HEK293 (cell line): ENCODE measurements around the gene KIF21B.

Experiments used
- CTCF ChIA-PET: fragments of 350-600 bp; formaldehyde crosslinking; extraction: SDS; loops from one replicate; lab custom pipeline; 2021; ENCODE audit warnings: antibody characterized with exemption; lab: Yijun Ruan, JAX
- POLR2A ChIA-PET: fragments of 300-600 bp; formaldehyde crosslinking; extraction: SDS; loops from one replicate; lab custom pipeline; 2020; ENCODE audit warnings: antibody characterized with exemption, inconsistent platforms; lab: Yijun Ruan, JAX
- H3K27ac ChIP-seq: fragments of 200-500 bp; sonication (Bioruptor generic); 2 replicates; pipeline ENCODE4 v1.5.1; 2014; ENCODE audit warnings: low read depth, low read length, control low read depth, inconsistent platforms; ENCODE audit errors: extremely low read depth
- H3K36me3 ChIP-seq, 2 experiments: fragments of 200-500 bp in 1 of 2; sonication (Bioruptor generic) in 1 of 2; 1 replicate in 1 of 2; 2 replicates in 1 of 2; pipeline ENCODE4 v1.5.1; 2014 to 2017; ENCODE audit warnings: inconsistent platforms in 2 of 2, low read length in 2 of 2; ENCODE audit not compliant: control insufficient read depth in 2 of 2, insufficient read depth in 1 of 2
- H3K4me1 ChIP-seq: fragments of 200-500 bp; sonication (Bioruptor generic); 2 replicates; pipeline ENCODE4 v1.5.1; 2014; ENCODE audit warnings: mild to moderate bottlenecking, low read length, inconsistent platforms; ENCODE audit not compliant: control insufficient read depth, insufficient read depth
- H3K4me3 ChIP-seq: 2 replicates; pipeline ENCODE4 v1.5.1; 2011; ENCODE audit warnings: low read depth, mild to moderate bottlenecking, control low read depth, low read length, moderate library complexity
- H3K9me3 ChIP-seq: fragments of 200-500 bp; sonication (Bioruptor generic); 2 replicates; pipeline ENCODE4 v1.5.1; 2014; ENCODE audit warnings: low read depth, low read length, inconsistent platforms; ENCODE audit not compliant: control insufficient read depth, insufficient read depth
- ATF2 ChIP-seq: fragments of 450-650 bp; formaldehyde crosslinking; IDR thresholded peaks from 2 replicates; pipeline ENCODE4 v1.5.1; 2016; ENCODE audit warnings: missing biosample characterization, missing genetic modification characterization, low read depth
- EGR2 ChIP-seq: fragments of 450-650 bp; formaldehyde crosslinking; IDR thresholded peaks from 2 replicates; pipeline ENCODE4 v1.5.1; 2016; ENCODE audit warnings: low read depth, missing biosample characterization, missing genetic modification characterization
- KLF8 ChIP-seq: fragments of 450-650 bp; formaldehyde crosslinking; IDR thresholded peaks from 2 replicates; pipeline ENCODE4 v1.5.1; 2016; ENCODE audit warnings: missing biosample characterization, missing genetic modification characterization
- MZF1 ChIP-seq: fragments of 450-650 bp; formaldehyde crosslinking; IDR thresholded peaks from 2 replicates; pipeline ENCODE4 v1.5.1; 2017; ENCODE audit warnings: missing biosample characterization, missing genetic modification characterization, borderline replicate concordance
- SALL2 ChIP-seq: fragments of 450-650 bp; formaldehyde crosslinking; IDR thresholded peaks from 2 replicates; pipeline ENCODE4 v1.5.0; 2017; ENCODE audit warnings: missing biosample characterization, mild to moderate bottlenecking, missing genetic modification characterization, borderline replicate concordance
- SCRT1 ChIP-seq: fragments of 450-650 bp; formaldehyde crosslinking; IDR thresholded peaks from 2 replicates; pipeline ENCODE4 v1.5.1; 2016; ENCODE audit warnings: missing biosample characterization, missing genetic modification characterization, borderline replicate concordance
- TCF7L2 ChIP-seq: IDR thresholded peaks from 2 replicates; pipeline ENCODE4 v1.6.1; 2011; ENCODE audit warnings: low read depth, mild to moderate bottlenecking, inconsistent platforms, low read length, moderate library complexity, borderline replicate concordance
- ZFHX2 ChIP-seq: fragments of 450-650 bp; formaldehyde crosslinking; conservative IDR thresholded peaks from 2 replicates; pipeline ENCODE4 v1.5.1; 2016; ENCODE audit warnings: missing biosample characterization, missing genetic modification characterization
- ZFP3 ChIP-seq: fragments of 450-650 bp; formaldehyde crosslinking; IDR thresholded peaks from 2 replicates; pipeline ENCODE4 v1.5.1; 2016; ENCODE audit warnings: low read depth, missing biosample characterization, missing genetic modification characterization
- ZNF324 ChIP-seq: fragments of 450-650 bp; formaldehyde crosslinking; IDR thresholded peaks from 2 replicates; pipeline ENCODE4 v1.5.1; 2016; ENCODE audit warnings: missing biosample characterization, missing genetic modification characterization
- ZNF518A ChIP-seq: fragments of 450-650 bp; formaldehyde crosslinking; conservative IDR thresholded peaks from 2 replicates; pipeline ENCODE4 v1.5.1; 2016; ENCODE audit warnings: low read depth, missing biosample characterization, missing genetic modification characterization
- ZNF654 ChIP-seq: fragments of 450-650 bp; formaldehyde crosslinking; IDR thresholded peaks from 2 replicates; pipeline ENCODE4 v1.5.1; 2016; ENCODE audit warnings: low read depth, missing biosample characterization, missing genetic modification characterization

The KIF21B gene

GRCh38 chr1:201015551-201016091 is 7.9 kb downstream of the KIF21B start:
- TF ChIP-seq TCF7L2 (peak; percentile 49; the same call in 1 of the 2 replicates), SALL2 (tag by site-specific recombination) (no peak)
- Histone ChIP-seq H3K36me3 (no peaks in the 10 kb centered on the region), H3K4me1 (peaks cover 5% of the 10 kb centered on the region), H3K4me3 (no peak overlapping the region), H3K9me3 (no peaks in the 10 kb centered on the region), H3K27ac (no peak overlapping the region)
- ChIA-PET POLR2A (interaction anchor here (0.9 to 1.0 kb wide), 2 partner anchors 10 to 111 kb away, joined by 3 read pairs; partner anchors contain the start of gene ASCL5), CTCF (interaction anchor here (0.6 to 3.0 kb wide), 12 partner anchors 9 to 331 kb away, joined by 3 to 17 read pairs (median 4); no protein-coding TSS in a partner anchor)

GRCh38 chr1:201014816-201015200 is 8.7 kb downstream of the KIF21B start:
- no peak overlapping the region for H3K4me3 ChIP-seq
- H3K4me1 ChIP-seq: peaks cover 5% of the 10 kb centered on the region
- H3K36me3 ChIP-seq: no peaks in the 10 kb centered on the region
- TF ChIP-seq ZNF654: no peak
- TF ChIP-seq ZNF324 (tag by site-specific recombination): no peak
- TF ChIP-seq MZF1 (tag by site-specific recombination): no peak
- TF ChIP-seq ZNF518A: no peak
- no peak for TF ChIP-seq ZFP3 (tag by site-specific recombination)
- TF ChIP-seq KLF8: no peak
- ChIA-PET CTCF (interaction anchor here (0.6 to 3.0 kb wide), 8 partner anchors 8 to 249 kb away, joined by 3 to 17 read pairs (median 6); no protein-coding TSS in a partner anchor), POLR2A (no interaction called here)
- H3K27ac ChIP-seq: no peak overlapping the region
- H3K9me3 ChIP-seq: no peaks in the 10 kb centered on the region

DNA sequence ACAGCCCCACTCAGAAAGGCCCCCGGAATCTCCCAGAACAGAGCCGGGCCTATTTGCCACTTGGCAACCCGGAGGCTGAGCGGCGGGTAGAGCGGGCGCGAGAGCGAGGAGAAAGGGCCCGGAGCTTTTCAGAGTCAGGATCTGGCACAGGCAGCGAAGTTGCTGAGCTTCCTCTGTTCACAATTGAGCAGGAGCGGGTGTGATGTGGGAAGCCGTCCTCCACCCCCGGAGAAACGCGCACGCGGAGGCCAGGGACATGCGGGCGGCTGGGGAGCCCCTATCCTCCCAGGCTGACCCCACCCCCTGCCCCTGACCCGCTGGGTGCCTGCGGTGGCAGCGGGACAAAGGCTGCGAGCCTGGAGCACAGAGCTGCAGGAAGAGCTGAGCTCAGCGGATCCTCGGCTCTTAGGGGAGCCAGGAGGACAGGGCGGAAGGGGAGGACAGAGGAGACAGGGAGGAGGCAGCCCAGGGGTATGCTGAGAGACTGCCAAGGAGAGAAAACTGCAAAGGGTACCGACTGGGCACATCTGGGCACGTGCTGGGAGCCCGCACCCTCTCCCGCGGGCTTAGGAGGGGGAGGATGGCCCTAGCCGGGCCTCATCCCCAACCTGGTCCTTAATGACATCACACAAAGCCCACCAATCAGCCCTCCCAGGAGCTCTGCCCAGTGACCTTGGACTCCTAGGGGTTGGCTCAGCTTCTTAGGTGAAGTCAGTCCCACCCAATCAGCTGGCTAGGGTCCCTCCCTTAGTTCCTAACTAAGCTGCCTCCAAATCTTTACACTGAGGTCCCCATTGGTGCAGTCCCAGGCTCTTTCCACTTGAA is 9.3 kb downstream of the KIF21B start:
- POLR2A ChIA-PET: no interaction called here
- no peaks in the 10 kb centered on the region for H3K36me3 ChIP-seq
- H3K4me1 ChIP-seq: peaks cover 5% of the 10 kb centered on the region
- no peak overlapping the region for H3K27ac ChIP-seq
- H3K4me3 ChIP-seq: no peak overlapping the region
- CTCF ChIA-PET: interaction anchor here (0.6 to 3.0 kb wide), 6 partner anchors 8 to 250 kb away, joined by 3 to 17 read pairs (median 4); no protein-coding TSS in a partner anchor
- H3K9me3 ChIP-seq: no peaks in the 10 kb centered on the region
- TF ChIP-seq EGR2 (tag by site-specific recombination) (peak; percentile 66), ATF2 (tag by site-specific recombination) (peak; percentile 58; the same call in 1 of the 2 replicates), SCRT1 (no peak), ZFHX2 (peak; percentile 59)
